Keratinocyte (primary cell): ENCODE data around the gene KLC1. TPM values are rescaled to one million over a fixed set of nuclear protein-coding genes. Genes with fewer than 3 reads are reported as not detected.

Experiments used
- DNase-seq: peaks from one replicate; pipeline ENCODE4 v3.0.0-alpha.2; 2011; ENCODE audit warnings: low read depth, missing footprints, low spot score
- FAIRE-seq: peaks from 2 replicates; lab custom pipeline; 2011; peaks lifted over from hg19 to GRCh38; lab: Jason Lieb, UNC
- H2AFZ ChIP-seq: 2 replicates; pipeline ENCODE4 v1.6.0; 2012; ENCODE audit warnings: low read length, control low read depth, inconsistent platforms; ENCODE audit not compliant: control insufficient read depth
- H3K27ac ChIP-seq: 2 replicates; pipeline ENCODE4 v1.5.1; 2011; ENCODE audit warnings: low read length; ENCODE audit not compliant: control insufficient read depth, insufficient read depth
- H3K27me3 ChIP-seq: 3 replicates; pipeline ENCODE4 v1.6.0; 2011; ENCODE audit warnings: low read length; ENCODE audit not compliant: control insufficient read depth, insufficient read depth; ENCODE audit errors: extremely low read depth
- H3K36me3 ChIP-seq, 2 experiments: 2 replicates in 1 of 2; 3 replicates in 1 of 2; pipeline ENCODE4 v1.5.1; 2011; ENCODE audit warnings: low read length in 2 of 2, mild to moderate bottlenecking in 1 of 2; ENCODE audit not compliant: control insufficient read depth in 2 of 2, insufficient read depth in 2 of 2; ENCODE audit errors: extremely low read depth in 1 of 2
- H3K4me1 ChIP-seq: 3 replicates; pipeline ENCODE4 v1.5.1; 2011; ENCODE audit warnings: low read length; ENCODE audit not compliant: control insufficient read depth, insufficient read depth; ENCODE audit errors: extremely low read depth
- H3K4me2 ChIP-seq: 3 replicates; pipeline ENCODE4 v1.6.0; 2011; ENCODE audit warnings: low read depth, low read length; ENCODE audit not compliant: control insufficient read depth, insufficient read depth; ENCODE audit errors: extremely low read depth
- H3K4me3 ChIP-seq, 3 experiments: fragments of 200-600 bp in 1 of 3; sonication (generic) in 1 of 3; 2 replicates in 2 of 3; 3 replicates in 1 of 3; pipeline ENCODE4 v1.5.1; 2011 to 2016; ENCODE audit warnings: low read length in 3 of 3, mild to moderate bottlenecking in 3 of 3, control low read depth in 2 of 3, inconsistent platforms in 1 of 3, low read depth in 1 of 3, mixed read lengths in 1 of 3, mixed run types in 1 of 3, moderate library complexity in 1 of 3; ENCODE audit not compliant: control insufficient read depth in 2 of 3, insufficient read depth in 2 of 3; ENCODE audit errors: extremely low read depth in 1 of 3
- H3K79me2 ChIP-seq: 2 replicates; pipeline ENCODE4 v1.6.0; 2012; ENCODE audit warnings: low read length; ENCODE audit not compliant: control insufficient read depth, insufficient read depth
- H3K9ac ChIP-seq: 3 replicates; pipeline ENCODE4 v1.6.0; 2011; ENCODE audit warnings: low read length; ENCODE audit not compliant: control insufficient read depth, insufficient read depth; ENCODE audit errors: extremely low read depth
- H3K9me1 ChIP-seq: 3 replicates; pipeline ENCODE4 v1.6.0; 2011; ENCODE audit warnings: low read length; ENCODE audit not compliant: control insufficient read depth, insufficient read depth; ENCODE audit errors: extremely low read depth
- H3K9me3 ChIP-seq: 2 replicates; pipeline ENCODE4 v1.5.1; 2012; ENCODE audit warnings: low read depth, low read length; ENCODE audit not compliant: control insufficient read depth
- H4K20me1 ChIP-seq: 3 replicates; pipeline ENCODE4 v1.6.0; 2011; ENCODE audit warnings: low read length; ENCODE audit not compliant: control insufficient read depth, insufficient read depth; ENCODE audit errors: extremely low read depth
- CTCF ChIP-seq, 3 experiments: IDR thresholded peaks in 1 of 3; conservative IDR thresholded peaks in 1 of 3; optimal IDR thresholded peaks in 1 of 3; 2 replicates in 2 of 3; 3 replicates in 1 of 3; pipeline versions ENCODE3 to v1.5.1; 2011; ENCODE audit warnings: low read length in 3 of 3, mild to moderate bottlenecking in 3 of 3, moderate library complexity in 2 of 3, control low read depth in 1 of 3, inconsistent platforms in 1 of 3; ENCODE audit not compliant: insufficient read depth in 2 of 3; ENCODE audit errors: extremely low read depth in 1 of 3
- EZH2 ChIP-seq: IDR thresholded peaks from one replicate; pipeline ENCODE4 v1.6.1; 2012; ENCODE audit warnings: inconsistent platforms, mild to moderate bottlenecking, low read length, moderate library complexity
- dilution Hi-C: fragments of 300-500 bp; cut with MboI; formaldehyde crosslinking; loops from one replicate; pipeline ENCODE4 v1.7.0; 2020; ENCODE audit warnings: low sequenced_read_pairs; ENCODE audit not compliant: extremely low pct_ligation_motif_present
- polyA plus RNA-seq, 5 experiments: library from polyadenylated mRNA; depleted of rRNA in 3 of 5; stranded (reverse) in 3 of 5; stranded (forward) in 1 of 5; unstranded in 1 of 5; fragments of >200 nt; gene quantifications; 1 replicate in 1 of 5; 2 replicates in 3 of 5; 3 replicates in 1 of 5; pipeline versions ENCODE4 v1.2.1 to v1.2.3, GENCODE V29; 2011 to 2012; ENCODE audit warnings: missing spikeins in 2 of 5, low read depth in 1 of 5, low replicate concordance in 1 of 5

KLC1 gene
- polyA plus RNA-seq, 1 donor (not counting 4 experiments of a cell fraction or from before 2014, with no cell fraction given), result 130 TPM

DNA sequence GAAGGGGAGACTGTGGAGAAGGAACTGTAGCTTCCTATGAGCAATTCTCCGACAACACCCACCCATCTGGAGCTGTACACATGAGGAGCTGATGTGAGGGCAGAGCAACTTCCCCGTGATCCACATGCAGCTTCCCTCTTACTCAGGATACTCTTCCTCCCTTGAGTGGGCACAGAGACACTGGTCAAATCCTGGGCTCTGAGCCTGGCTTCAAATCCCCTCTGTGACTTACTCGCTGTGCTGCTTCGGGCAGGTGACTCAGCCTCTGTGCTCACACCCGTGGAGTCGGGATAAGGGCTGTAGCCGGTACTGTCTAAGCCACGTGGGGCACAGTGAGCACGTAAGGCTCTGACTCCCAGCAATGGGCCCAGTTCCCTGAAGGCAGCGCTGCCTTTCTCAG lies 117.7 kb downstream of the KLC1 start:
- Histone ChIP-seq H3K36me3 (peaks cover 15 to 32% of the 10 kb centered on the region in 2 experiments), H3K9me3 (no peaks in the 10 kb centered on the region), H4K20me1 (no peaks in the 10 kb centered on the region), H3K79me2 (no peaks in the 10 kb centered on the region), H3K27ac (no peak overlapping the region), H3K4me1 (no peaks in the 10 kb centered on the region), H3K27me3 (no peaks in the 10 kb centered on the region), H2AFZ (no peak overlapping the region), H3K4me3 (no peak overlapping the region), H3K4me2 (no peak overlapping the region), H3K9ac (no peak overlapping the region), H3K9me1 (no peaks in the 10 kb centered on the region)
- DNase-seq (no peak), FAIRE-seq (no peak)
- TF ChIP-seq EZH2 (no peak), CTCF (optimal IDR thresholded peaks at IDR 0.05 in 1 of 3, IDR thresholded peaks at IDR 0.05 in 1 of 3, conservative IDR thresholded peaks at IDR 0.05 in 1 of 3; ENCODE audit: extremely low read depth in 1 of 3, insufficient read depth in 2 of 3, low read length in 3 of 3) (no peak)
- dilution Hi-C loops, result no loop called here

- DNase-seq (no peak), FAIRE-seq (no peak)
- Histone ChIP-seq H3K9me1 (no peaks in the 10 kb centered on the region), H3K27ac (no peak overlapping the region), H3K9ac (no peak overlapping the region), H3K36me3 (peaks cover 15 to 26% of the 10 kb centered on the region in 2 experiments), H3K4me1 (no peaks in the 10 kb centered on the region), H3K79me2 (no peaks in the 10 kb centered on the region), H3K4me3 (no peak overlapping the region), H3K9me3 (no peaks in the 10 kb centered on the region), H3K4me2 (no peak overlapping the region), H4K20me1 (no peaks in the 10 kb centered on the region), H2AFZ (no peak overlapping the region), H3K27me3 (no peaks in the 10 kb centered on the region)
- TF ChIP-seq EZH2 (no peak), CTCF (optimal IDR thresholded peaks at IDR 0.05 in 1 of 3, IDR thresholded peaks at IDR 0.05 in 1 of 3, conservative IDR thresholded peaks at IDR 0.05 in 1 of 3; ENCODE audit: extremely low read depth in 1 of 3, insufficient read depth in 2 of 3, low read length in 3 of 3) (no peak)
- dilution Hi-C loops, result no loop called here
Measured at GRCh38 chr14:103748534-103748857, 119.5 kb downstream of the KLC1 start.
